H1 (cell line): Measurements from ENCODE around the gene CYP2W1. TPM values are rescaled to one million over a fixed set of nuclear protein-coding genes. Genes with fewer than 3 reads are reported as not detected.

Experiments
- ATF2 ChIP-seq: IDR thresholded peaks from 2 replicates; pipeline ENCODE4 v1.6.1; 2012; ENCODE audit warnings: low read length, inconsistent platforms
- CBX5 ChIP-seq: fragments of 300-800, 300-1000 bp; sonication (generic); IDR thresholded peaks from 2 replicates; pipeline ENCODE4 v1.7.1; 2016; ENCODE audit warnings: antibody characterized with exemption, low read length, low read depth
- EP300 ChIP-seq, 2 experiments: IDR thresholded peaks; 1 replicate in 1 of 2; 2 replicates in 1 of 2; pipeline ENCODE4 v1.6.1; 2011 to 2012; ENCODE audit warnings: low read depth in 2 of 2, low read length in 2 of 2, mild to moderate bottlenecking in 2 of 2, borderline replicate concordance in 1 of 2, inconsistent platforms in 1 of 2, moderate library complexity in 1 of 2
- EZH2 ChIP-seq: fragments of 200-600 bp; sonication (generic); IDR thresholded peaks from 2 replicates; pipeline ENCODE4 v1.7.1; 2012; ENCODE audit warnings: low read depth, mild to moderate bottlenecking, moderate library complexity, low read length, inconsistent platforms; ENCODE audit not compliant: severe bottlenecking
- FOSL1 ChIP-seq: IDR thresholded peaks from 2 replicates; pipeline ENCODE4 v1.6.1; 2011; ENCODE audit warnings: mild to moderate bottlenecking, low read depth, low read length, moderate library complexity; ENCODE audit not compliant: insufficient read depth
- RNF2 ChIP-seq: fragments of 200-900, 300-1000 bp; sonication (generic); IDR thresholded peaks from 2 replicates; pipeline ENCODE4 v1.7.1; 2016; ENCODE audit warnings: borderline replicate concordance, low read depth, mild to moderate bottlenecking, antibody characterized with exemption, low read length; ENCODE audit not compliant: poor library complexity, severe bottlenecking; ENCODE audit errors: missing control alignments
- SP4 ChIP-seq: IDR thresholded peaks from 2 replicates; pipeline ENCODE4 v1.6.1; 2012; ENCODE audit warnings: low read length, inconsistent platforms
- TAF7 ChIP-seq: optimal IDR thresholded peaks from 2 replicates; pipeline ENCODE3; 2011; ENCODE audit warnings: low read depth, mild to moderate bottlenecking, inconsistent platforms, low read length, moderate library complexity, borderline replicate concordance
- YY1 ChIP-seq: IDR thresholded peaks from 2 replicates; pipeline ENCODE4 v1.6.1; 2011; ENCODE audit warnings: low read depth, mild to moderate bottlenecking, low read length
- polyA plus RNA-seq, 7 experiments: library from polyadenylated mRNA; depleted of rRNA in 3 of 7; stranded (reverse) in 5 of 7; unstranded in 2 of 7; fragments of >200 nt in 5 of 7; fragments of 200-250 nt in 2 of 7; gene quantifications; 1 replicate in 5 of 7; 2 replicates in 1 of 7; 4 replicates in 1 of 7; pipeline versions ENCODE4 v1.2.1 to v1.2.3, GENCODE V29; 2011 to 2013; ENCODE audit warnings: missing spikeins in 2 of 7, mixed read lengths in 2 of 7
- total RNA-seq: library from RNA; stranded (reverse); fragmentation: NEBNext Ultra II Directional; extraction: Animal tissue kit (Norgen Biotek cat#: 25700); gene quantifications from 2 replicates; pipeline ENCODE4 v1.2.1, GENCODE V29; 2021

CYP2W1 gene
- total and polyA plus RNA-seq, 2 of the 8 experiments (the other 6 are each of a cell fraction or from before 2014, with no cell fraction given), result not detected

GRCh38 chr7:953547-954327 is 29.2 kb upstream of the CYP2W1 start (continued):
- TF ChIP-seq EP300 (IDR thresholded peaks at IDR 0.05; ENCODE audit: borderline replicate concordance in 1 of 2, low read depth in 2 of 2, low read length in 2 of 2), result no peak
- no peak for TF ChIP-seq CBX5
- no peak for TF ChIP-seq ATF2
- no peak for TF ChIP-seq TAF7
- peak; percentile 32 for TF ChIP-seq EZH2
- TF ChIP-seq YY1, result no peak
- no peak for TF ChIP-seq SP4
- TF ChIP-seq FOSL1, result no peak
- TF ChIP-seq RNF2, result no peak
